OCI-LY3 (cell line): Measurements from ENCODE around the gene DRC3.

Experiments
- EZH2phosphoT487 ChIP-seq: fragments of 200-600 bp; shearing (Covaris generic); IDR thresholded peaks from 2 replicates; pipeline ENCODE4 v1.6.1; 2018; ENCODE audit warnings: antibody characterized with exemption, mixed run types, low read depth
- TF ChIP-seq, protein P1 (sequence below): fragments of 200-600, 300-600 bp; sonication (generic); IDR thresholded peaks from 2 replicates; pipeline ENCODE4 v1.5.1; 2014; ENCODE audit warnings: antibody characterized with exemption, low read length, low read depth

DNA sequence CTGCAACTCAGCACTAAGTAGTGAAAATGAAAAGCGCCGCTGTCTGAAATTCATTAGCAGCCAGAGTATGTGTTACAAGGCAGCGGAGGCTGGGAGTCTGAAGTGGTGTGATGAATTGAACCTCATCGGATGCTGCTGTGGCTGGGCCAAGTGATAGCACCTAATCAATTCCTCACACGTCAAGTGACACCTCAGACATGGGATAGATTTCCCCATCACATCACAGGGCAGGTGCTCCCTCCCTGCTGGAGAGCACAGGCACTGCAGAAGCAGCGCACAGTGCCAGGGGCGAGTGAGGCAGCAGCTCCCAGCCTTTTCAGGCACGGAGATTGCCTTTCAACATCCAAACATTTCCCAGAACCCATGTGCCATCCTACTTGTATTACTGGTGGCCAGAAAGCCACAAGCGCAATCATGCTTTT is 32.2 kb downstream of the DRC3 start:
- TF ChIP-seq, protein P1, sequence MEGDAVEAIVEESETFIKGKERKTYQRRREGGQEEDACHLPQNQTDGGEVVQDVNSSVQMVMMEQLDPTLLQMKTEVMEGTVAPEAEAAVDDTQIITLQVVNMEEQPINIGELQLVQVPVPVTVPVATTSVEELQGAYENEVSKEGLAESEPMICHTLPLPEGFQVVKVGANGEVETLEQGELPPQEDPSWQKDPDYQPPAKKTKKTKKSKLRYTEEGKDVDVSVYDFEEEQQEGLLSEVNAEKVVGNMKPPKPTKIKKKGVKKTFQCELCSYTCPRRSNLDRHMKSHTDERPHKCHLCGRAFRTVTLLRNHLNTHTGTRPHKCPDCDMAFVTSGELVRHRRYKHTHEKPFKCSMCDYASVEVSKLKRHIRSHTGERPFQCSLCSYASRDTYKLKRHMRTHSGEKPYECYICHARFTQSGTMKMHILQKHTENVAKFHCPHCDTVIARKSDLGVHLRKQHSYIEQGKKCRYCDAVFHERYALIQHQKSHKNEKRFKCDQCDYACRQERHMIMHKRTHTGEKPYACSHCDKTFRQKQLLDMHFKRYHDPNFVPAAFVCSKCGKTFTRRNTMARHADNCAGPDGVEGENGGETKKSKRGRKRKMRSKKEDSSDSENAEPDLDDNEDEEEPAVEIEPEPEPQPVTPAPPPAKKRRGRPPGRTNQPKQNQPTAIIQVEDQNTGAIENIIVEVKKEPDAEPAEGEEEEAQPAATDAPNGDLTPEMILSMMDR = no peak
- no peak for TF ChIP-seq EZH2phosphoT487
